ENCODE results near the gene GBP7.

GRCh38 chr1:89146721-89147120, 29.1 kb downstream of the GBP7 start:
- no peak for TF ChIP-seq CTCF (IDR thresholded peaks at IDR 0.05)
- TF ChIP-seq POLR2A (IDR thresholded peaks at IDR 0.05) = no peak
